Psoas muscle (tissue), 8 donors: Measurements from ENCODE around the gene MPND. TPM values are rescaled to one million over a fixed set of nuclear protein-coding genes. Genes with fewer than 3 reads are reported as not detected.

Experiments used
- ATAC-seq, 4 donors: fragments of 200-7000 bp; cut with Tn5 transposase; one replicate each; pipeline ENCODE4 v1.9.1; 2020; ENCODE audit warnings: moderate library complexity in 3 of 4, mild to moderate bottlenecking in 2 of 4
- DNase-seq, 2 donors: peaks; one replicate each; pipeline ENCODE4 v3.0.0-alpha.2; 2020
- H3K27ac ChIP-seq: fragments of 200-600 bp; one replicate; pipeline ENCODE4 v1.8.0; 2022
- H3K27me3 ChIP-seq, 3 donors: fragments of 200-600 bp in 1 of 3; one replicate each; pipeline versions ENCODE4 v1.6.1 to v1.8.0; 2013 to 2022; ENCODE audit warnings: low read length in 2 of 3, mild to moderate bottlenecking in 2 of 3, moderate library complexity in 1 of 3; ENCODE audit not compliant: insufficient read depth in 3 of 3
- H3K36me3 ChIP-seq, 2 donors: fragments of 200-600 bp in 1 of 2; one replicate each; pipeline versions ENCODE4 v1.6.1 to v1.8.0; 2013 to 2022; ENCODE audit warnings: low read depth in 1 of 2, mild to moderate bottlenecking in 1 of 2, moderate library complexity in 1 of 2; ENCODE audit not compliant: insufficient read depth in 1 of 2
- H3K4me1 ChIP-seq: fragments of 200-600 bp; one replicate; pipeline ENCODE4 v1.8.0; 2022
- H3K4me3 ChIP-seq: fragments of 200-600 bp; one replicate; pipeline ENCODE4 v1.8.0; 2022; ENCODE audit warnings: mild to moderate bottlenecking
- H3K9me3 ChIP-seq: fragments of 200-600 bp; one replicate; pipeline ENCODE4 v1.8.0; 2022
- CTCF ChIP-seq: fragments of 200-600 bp; IDR thresholded peaks from one replicate; pipeline ENCODE4 v1.8.0; 2022; ENCODE audit warnings: antibody characterized with exemption
- WGBS, 3 donors: extraction: QIAGEN DNeasy Blood & Tissue Kit; methylation state at CpG; one replicate each; pipeline versions ENCODE4 v1.1.6 to v1.1.7; 2013; 5-methylcytosine and 5-hydroxymethylcytosine counted together
- intact Hi-C, 2 donors: fragments of 100-400 bp; cut with DNase I; formaldehyde crosslinking; loops; one replicate each; pipeline versions ENCODE4 v1.11.0 to v1.14.2; 2022
- polyA plus RNA-seq, 3 donors: library from polyadenylated mRNA; stranded (reverse); fragments of 200-250 nt; gene quantifications; one replicate each; pipeline ENCODE4 v1.2.3, GENCODE V29; 2013
- total RNA-seq, 4 donors: library from RNA; stranded (reverse); fragmentation: NEBNext Ultra II Directional in 2 of 4; extraction: Animal tissue kit (Norgen Biotek cat#: 25700) in 2 of 4; gene quantifications; one replicate each; pipeline versions ENCODE4 v1.2.1 to v1.2.4, GENCODE V29; 2021 to 2023
- donor health status: healthy with polysubstance abuse.
- donor health status: DM: no; HTN: no; CAD: no; lungs with moderate emphysema.
- donor health status: Bipolar disorder and iron deficiency.
- donor health status: healthy.
- donor health status: DM: yes; HTN: yes; CAD: no.
- donor health status: DM: no; HTN: no; CAD: no.
- donor health status: DM: no; HTN: no; CAD: no.
- donor health status: DM: yes; HTN: yes; CAD: no.

The MPND gene
- total and polyA plus RNA-seq, 7 donors = 7.4 to 16.4 (median 10.3) TPM

GRCh38 chr19:4375164-4376027 lies 32.0 kb downstream of the MPND start:
- Histone ChIP-seq H3K9me3 (no peaks in the 10 kb centered on the region), H3K36me3 (no peaks in the 10 kb centered on the region), H3K27me3 (no peaks in the 10 kb centered on the region), H3K27ac (peak overlapping the region; percentile 85), H3K4me3 (peak overlapping the region; percentile 22), H3K4me1 (peaks cover 98% of the 10 kb centered on the region)
- 42 to 54% (median 51%) methylated on average over 16 of the region's 16 CpGs for WGBS, 3 donors
- peak; percentile 10 for TF ChIP-seq CTCF
- peak; percentile 42 to 71 for DNase-seq
- intact Hi-C loops = no loop called here
- no peak for ATAC-seq

GRCh38 chr19:4376028-4376670 lies 32.8 kb downstream of the MPND start:
- 71 to 80% (median 75%) methylated on average over 16 of the region's 16 CpGs for WGBS, 3 donors
- no peak for TF ChIP-seq CTCF
- Histone ChIP-seq H3K36me3 (no peaks in the 10 kb centered on the region), H3K4me1 (peaks cover 92% of the 10 kb centered on the region), H3K4me3 (no peak overlapping the region), H3K9me3 (no peaks in the 10 kb centered on the region), H3K27me3 (no peaks in the 10 kb centered on the region), H3K27ac (peak overlapping the region; percentile 85)
- no peak for ATAC-seq
- peak; percentile 13 to 44 for DNase-seq
- intact Hi-C loops = no loop called here

GRCh38 chr19:4376671-4376990 lies 33.3 kb downstream of the MPND start:
- Histone ChIP-seq H3K27ac (peak overlapping the region; percentile 85), H3K4me3 (no peak overlapping the region), H3K27me3 (no peaks in the 10 kb centered on the region), H3K36me3 (no peaks in the 10 kb centered on the region), H3K4me1 (peaks cover 87% of the 10 kb centered on the region), H3K9me3 (no peaks in the 10 kb centered on the region)
- intact Hi-C loops = no loop called here
- WGBS, 3 donors = 56 to 67% (median 64%) methylated on average over 10 of the region's 10 CpGs
- ATAC-seq = no peak
- TF ChIP-seq CTCF = no peak
- peak in 1 of 2 donors; percentile 18 for DNase-seq

GRCh38 chr19:4376991-4377781 lies 33.8 kb downstream of the MPND start:
- Histone ChIP-seq H3K27me3 (no peaks in the 10 kb centered on the region), H3K36me3 (no peaks in the 10 kb centered on the region), H3K4me1 (peaks cover 81% of the 10 kb centered on the region), H3K27ac (peak overlapping the region; percentile 85), H3K4me3 (no peak overlapping the region), H3K9me3 (no peaks in the 10 kb centered on the region)
- ATAC-seq (peak; percentile 56 to 73 (median 63)), DNase-seq (peak; percentile 72 to 87)
- intact Hi-C loops = no loop called here
- WGBS, 3 donors = 31 to 37% (median 32%) methylated on average over 21 to 23 of the region's 23 CpGs
- TF ChIP-seq CTCF = no peak
